NCI-H1048 (cell line): ENCODE results near the gene MAD1L1.

Experiments
- DNase-seq: peaks from one replicate; lab custom pipeline; 2025; lab: John Stamatoyannopoulos, UW

The MAD1L1 gene

GRCh38 chr7:1779445-1779844 lies 453.3 kb downstream of the MAD1L1 start:
- no peak for DNase-seq

- no peak for DNase-seq
These were observed 455.6 kb downstream of the MAD1L1 start for GRCh38 chr7:1777122-1777521.

- DNase-seq = no peak
These were observed 457.4 kb downstream of the MAD1L1 start for GRCh38 chr7:1775389-1775788.

GRCh38 chr7:1770331-1770730 lies 462.4 kb downstream of the MAD1L1 start:
- DNase-seq = no peak

- DNase-seq = no peak
These were observed 463.2 kb downstream of the MAD1L1 start for GRCh38 chr7:1769286-1770200.

GRCh38 chr7:1768832-1769231 lies 463.9 kb downstream of the MAD1L1 start:
- no peak for DNase-seq

GRCh38 chr7:1767524-1767923 lies 465.2 kb downstream of the MAD1L1 start:
- DNase-seq = no peak
